GM19351 (cell line): ENCODE data around the gene GRSF1.
"Not testable (repeated sequence)": the region's sequence is repeated elsewhere in the genome, so short reads cannot be mapped to it uniquely, and the experiment has no call there.

Experiments used
- ATAC-seq: cut with Tn5 transposase; IDR thresholded peaks from one replicate; pipeline ENCODE4 v1.9.1; 2021; ENCODE audit warnings: mild to moderate bottlenecking, moderate library complexity; ENCODE audit not compliant: unreplicated experiment

The GRSF1 gene

GRCh38 chr4:70836081-70836480 lies 3.6 kb downstream of the GRSF1 start:
- no peak for ATAC-seq

- ATAC-seq, result no peak
Measured at GRCh38 chr4:70833675-70834074, 6.0 kb downstream of the GRSF1 start.

- no peak for ATAC-seq
Measured at GRCh38 chr4:70831293-70831692, 8.4 kb downstream of the GRSF1 start.

- ATAC-seq, result no peak
Measured at GRCh38 chr4:70830054-70830453, 9.6 kb downstream of the GRSF1 start.

DNA sequence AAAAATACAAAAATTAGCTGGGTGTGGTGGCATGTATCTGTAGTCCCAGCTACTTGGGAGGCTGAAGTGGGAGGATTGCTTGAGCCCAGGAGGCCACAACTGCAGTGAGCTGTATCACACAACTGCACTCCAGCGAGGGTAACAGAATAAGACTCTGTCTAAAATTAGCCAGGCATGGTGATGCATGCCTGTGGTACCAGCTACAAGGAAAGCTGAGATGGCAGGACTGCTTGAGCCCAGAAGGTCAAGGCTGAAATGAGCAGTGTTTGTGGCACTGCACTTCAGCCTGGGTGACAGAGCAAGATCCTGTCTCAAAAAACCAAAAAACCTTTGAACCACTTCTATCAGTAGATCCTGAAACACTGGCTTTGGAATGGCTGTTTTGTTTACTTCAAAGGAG lies 10.2 kb downstream of the GRSF1 start:
- no peak for ATAC-seq

- no peak for ATAC-seq
Measured at GRCh38 chr4:70829015-70829414, 10.7 kb downstream of the GRSF1 start.

- no peak for ATAC-seq
Measured at GRCh38 chr4:70818921-70819320, 20.8 kb downstream of the GRSF1 start.

GRCh38 chr4:70818173-70818855 lies 21.4 kb downstream of the GRSF1 start:
- ATAC-seq, result peak; percentile 84

GRCh38 chr4:70816894-70817293 lies 22.8 kb downstream of the GRSF1 start:
- ATAC-seq, result no peak

DNA sequence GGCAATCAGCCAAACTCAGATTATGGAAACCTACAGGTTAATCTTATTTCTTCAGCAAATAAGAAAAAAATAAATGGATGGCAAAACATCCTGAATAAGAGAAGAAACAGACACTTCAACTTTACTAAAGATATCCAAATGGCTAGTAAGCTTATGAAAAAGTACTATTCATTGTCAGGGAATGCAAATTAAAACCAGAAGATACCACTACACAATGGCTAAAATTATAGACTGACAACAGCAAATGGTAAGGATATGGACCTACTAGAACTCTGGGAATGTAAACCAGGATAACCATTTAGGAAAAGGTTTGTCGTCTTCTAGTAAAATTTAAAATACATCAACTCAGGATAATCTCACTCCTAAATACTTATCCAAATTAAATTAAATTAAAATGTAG lies 24.3 kb downstream of the GRSF1 start:
- ATAC-seq, result no peak

DNA sequence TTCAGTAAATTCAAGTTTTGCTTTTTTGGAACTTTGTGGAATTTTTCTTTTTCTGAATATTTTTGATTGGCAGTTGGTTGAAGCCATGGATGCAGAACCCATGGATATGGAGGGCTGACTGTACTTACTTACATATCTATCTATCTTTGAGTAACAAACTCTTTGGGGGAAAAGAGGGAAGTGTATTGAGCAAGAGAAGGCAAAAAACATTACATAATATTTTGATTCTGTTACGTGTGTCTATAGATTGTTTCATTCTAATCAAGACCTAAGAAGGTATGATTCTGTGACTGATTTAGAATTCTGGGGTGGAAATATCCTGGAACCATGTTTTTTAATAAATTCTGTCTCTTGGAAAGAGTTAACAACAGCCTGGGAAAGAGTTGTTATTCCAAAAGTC lies 31.5 kb downstream of the GRSF1 start:
- ATAC-seq, result no peak

- no peak for ATAC-seq
Measured at GRCh38 chr4:70802928-70803580, 36.6 kb downstream of the GRSF1 start.

DNA sequence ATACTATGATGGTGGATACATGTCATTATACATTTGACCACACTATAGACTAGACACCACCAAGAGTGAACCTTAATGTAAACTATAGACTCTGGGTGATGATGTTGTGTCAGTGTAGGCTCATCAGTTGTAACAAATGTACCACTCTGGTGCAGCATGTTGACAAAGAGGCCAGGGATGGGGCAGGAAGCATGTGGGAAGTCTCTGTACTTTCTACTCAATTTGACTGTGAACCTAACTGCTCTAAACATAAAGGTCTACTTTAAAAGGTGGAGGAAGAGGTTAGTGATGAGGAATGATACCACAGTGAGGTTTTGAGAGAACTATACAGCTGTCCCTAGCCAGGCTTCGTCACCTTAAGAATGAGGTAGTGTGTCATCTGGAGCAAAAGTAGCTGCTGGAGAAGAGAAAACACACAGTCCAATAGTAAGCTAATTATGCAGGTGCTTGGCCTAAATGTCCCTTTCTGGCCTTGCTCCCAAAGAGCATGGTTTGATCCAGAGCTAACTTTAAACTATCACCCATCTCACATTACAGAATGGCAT lies 38.4 kb downstream of the GRSF1 start:
- ATAC-seq, result peak; percentile 91

DNA sequence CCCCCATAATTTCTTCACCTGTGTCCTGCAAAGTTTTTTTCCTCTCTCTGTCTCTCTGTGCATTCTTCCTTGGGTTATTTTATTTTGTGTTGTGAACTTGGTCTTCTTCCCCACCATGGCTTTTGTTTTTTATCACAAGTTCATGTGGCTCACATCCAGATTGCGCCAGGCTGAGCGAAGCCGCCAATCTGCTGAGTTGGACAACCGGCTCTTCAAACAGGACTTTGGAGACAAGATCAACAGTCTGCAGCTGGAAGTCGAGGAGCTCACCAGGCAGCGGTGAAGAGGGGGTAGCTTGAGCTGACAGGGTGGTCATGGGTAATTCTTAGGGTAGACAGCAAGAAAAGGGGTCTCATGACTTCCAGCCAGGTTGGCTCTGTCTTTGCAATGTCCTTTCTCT lies 46.1 kb downstream of the GRSF1 start:
- no peak for ATAC-seq

DNA sequence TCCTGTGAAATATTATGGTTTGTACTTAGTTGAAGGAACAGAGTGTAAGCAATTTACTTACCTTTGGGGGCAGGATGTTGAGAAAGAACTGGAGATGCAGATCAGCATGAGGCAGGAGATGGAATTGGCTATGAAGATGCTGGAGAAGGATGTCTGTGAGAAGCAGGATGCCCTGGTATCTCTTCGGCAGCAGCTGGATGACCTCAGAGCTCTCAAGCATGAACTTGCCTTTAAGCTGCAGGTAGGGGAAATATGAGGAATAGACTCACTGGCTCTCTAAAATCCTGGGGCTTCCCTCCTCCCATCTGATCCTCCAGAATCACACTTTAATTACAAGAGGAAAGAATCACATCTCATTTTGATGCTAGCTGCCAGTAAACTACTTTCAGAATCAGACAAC lies 51.0 kb downstream of the GRSF1 start:
- ATAC-seq, result no peak

DNA sequence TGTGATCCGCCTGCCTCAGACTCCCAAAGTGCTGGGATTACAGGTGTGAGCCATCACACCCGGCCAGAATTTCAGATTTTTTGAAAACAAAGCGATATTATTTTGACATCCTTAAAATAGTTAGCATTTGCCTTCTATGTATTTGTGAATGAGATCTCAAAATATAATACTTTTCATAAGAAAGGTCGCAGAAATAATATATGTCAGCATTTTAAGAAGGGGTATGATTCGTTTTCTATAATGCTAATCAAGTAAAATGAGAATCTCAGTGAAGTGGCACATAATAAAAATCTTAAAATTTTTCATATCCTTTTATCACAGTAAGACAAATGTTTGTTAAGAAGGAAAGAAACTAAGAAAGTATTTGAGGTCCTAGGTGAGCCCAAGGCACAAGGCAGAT lies 52.2 kb downstream of the GRSF1 start:
- no peak for ATAC-seq

- ATAC-seq, result no peak
Measured at GRCh38 chr4:70783096-70783495, 56.6 kb downstream of the GRSF1 start.

- no peak for ATAC-seq
Measured at GRCh38 chr4:70778888-70779422, 60.7 kb downstream of the GRSF1 start.

GRCh38 chr4:70772929-70773555 lies 66.6 kb downstream of the GRSF1 start:
- peak; percentile 89 for ATAC-seq

- ATAC-seq, result not testable (repeated sequence)
Measured at GRCh38 chr4:70769396-70769795, 70.3 kb downstream of the GRSF1 start.

- no peak for ATAC-seq
Measured at GRCh38 chr4:70768301-70768948, 71.3 kb downstream of the GRSF1 start.
